OCI-LY1 (cell line): ENCODE results near the gene CFAP97D1.

Experiments
- H2AFZ ChIP-seq: fragments of 200-600 bp; sonication (generic), shearing (Covaris generic); 2 replicates; pipeline ENCODE4 v1.6.0; 2014; ENCODE audit warnings: antibody characterized with exemption, mild to moderate bottlenecking, low read length
- H3F3A ChIP-seq: fragments of 200-600 bp; sonication (generic), shearing (Covaris generic); 2 replicates; pipeline ENCODE4 v1.6.0; 2014; ENCODE audit warnings: mild to moderate bottlenecking, antibody characterized with exemption, low read length, moderate library complexity; ENCODE audit not compliant: insufficient read depth
- H3K27ac ChIP-seq: fragments of 200-600 bp; sonication (generic); 2 replicates; pipeline ENCODE4 v1.5.1; 2014; ENCODE audit warnings: low read length, mixed run types, mild to moderate bottlenecking, low read depth; ENCODE audit not compliant: poor library complexity, severe bottlenecking
- H3K27me3 ChIP-seq: fragments of 200-600 bp; sonication (generic); 2 replicates; pipeline ENCODE4 v1.6.0; 2014; ENCODE audit warnings: antibody characterized with exemption, mild to moderate bottlenecking, low read length, moderate library complexity; ENCODE audit not compliant: insufficient read depth
- H3K36me3 ChIP-seq: fragments of 200-600 bp; sonication (generic); 2 replicates; pipeline ENCODE4 v1.6.1; 2014; ENCODE audit warnings: mild to moderate bottlenecking, antibody characterized with exemption, low read length, moderate library complexity, mixed read lengths; ENCODE audit not compliant: insufficient read depth
- H3K4me1 ChIP-seq: fragments of 200-600 bp; sonication (generic); 2 replicates; pipeline ENCODE4 v1.5.1; 2014; ENCODE audit warnings: mild to moderate bottlenecking, low read length, moderate library complexity; ENCODE audit not compliant: insufficient read depth, severe bottlenecking
- H3K4me2 ChIP-seq: fragments of 200-600 bp; sonication (generic), shearing (Covaris generic); 2 replicates; pipeline ENCODE4 v1.6.1; 2014; ENCODE audit warnings: low read length
- H3K4me3 ChIP-seq: fragments of 200-600 bp; sonication (generic); 2 replicates; pipeline ENCODE4 v1.5.1; 2014; ENCODE audit warnings: low read length, low read depth, mild to moderate bottlenecking, mixed read lengths; ENCODE audit not compliant: poor library complexity, severe bottlenecking
- H3K79me2 ChIP-seq: fragments of 200-600 bp; shearing (Covaris generic); 2 replicates; pipeline ENCODE4 v1.6.1; 2016; ENCODE audit warnings: mixed run types, low read length, mixed read lengths; ENCODE audit not compliant: insufficient read depth
- H3K9ac ChIP-seq: fragments of 200-600 bp; sonication (generic), shearing (Covaris generic); 2 replicates; pipeline ENCODE4 v1.6.1; 2014; ENCODE audit warnings: mild to moderate bottlenecking, low read length, mixed read lengths
- H3K9me2 ChIP-seq: fragments of 200-600 bp; sonication (generic), shearing (Covaris generic); 2 replicates; pipeline ENCODE4 v1.6.1; 2014; ENCODE audit warnings: low read depth, mild to moderate bottlenecking, low read length, mixed read lengths
- H3K9me3 ChIP-seq: fragments of 200-600 bp; shearing (Covaris generic); 2 replicates; pipeline ENCODE4 v1.6.1; 2014; ENCODE audit warnings: low read length, mixed read lengths
- H4K20me1 ChIP-seq: fragments of 200-600 bp; sonication (generic), shearing (Covaris generic); 2 replicates; pipeline ENCODE4 v1.6.0; 2016; ENCODE audit warnings: mild to moderate bottlenecking, low read length; ENCODE audit not compliant: insufficient read depth
- EZH2 ChIP-seq: fragments of 200-600 bp; sonication (generic), shearing (Covaris generic); IDR thresholded peaks from 2 replicates; pipeline ENCODE4 v1.8.0; 2017; ENCODE audit warnings: borderline replicate concordance, mixed run types, mild to moderate bottlenecking, antibody characterized with exemption, low read length, moderate library complexity, mixed read lengths
- TF ChIP-seq, protein P1 (sequence below): fragments of 200-600 bp; sonication (generic), shearing (Covaris generic); IDR thresholded peaks from 2 replicates; pipeline ENCODE4 v1.5.1; 2017; ENCODE audit warnings: mild to moderate bottlenecking, antibody characterized with exemption, low read length, moderate library complexity, mixed read lengths

The CFAP97D1 gene

GRCh38 chr17:43834106-43834505 lies 53.9 kb downstream of the CFAP97D1 start:
- Histone ChIP-seq H4K20me1 (no peaks in the 10 kb centered on the region), H3K4me1 (no peaks in the 10 kb centered on the region), H3K9ac (no peak overlapping the region), H3K9me2 (no peaks in the 10 kb centered on the region), H3K36me3 (no peaks in the 10 kb centered on the region), H3K79me2 (no peaks in the 10 kb centered on the region), H2AFZ (no peak overlapping the region), H3K4me3 (no peak overlapping the region), H3K9me3 (no peaks in the 10 kb centered on the region), H3F3A (no peaks in the 10 kb centered on the region), H3K27ac (no peak overlapping the region), H3K4me2 (no peak overlapping the region), H3K27me3 (0 out of 2 replicates have a peak, but pooled peaks cover 7% of the 10 kb centered on the region)
- TF ChIP-seq, protein P1, sequence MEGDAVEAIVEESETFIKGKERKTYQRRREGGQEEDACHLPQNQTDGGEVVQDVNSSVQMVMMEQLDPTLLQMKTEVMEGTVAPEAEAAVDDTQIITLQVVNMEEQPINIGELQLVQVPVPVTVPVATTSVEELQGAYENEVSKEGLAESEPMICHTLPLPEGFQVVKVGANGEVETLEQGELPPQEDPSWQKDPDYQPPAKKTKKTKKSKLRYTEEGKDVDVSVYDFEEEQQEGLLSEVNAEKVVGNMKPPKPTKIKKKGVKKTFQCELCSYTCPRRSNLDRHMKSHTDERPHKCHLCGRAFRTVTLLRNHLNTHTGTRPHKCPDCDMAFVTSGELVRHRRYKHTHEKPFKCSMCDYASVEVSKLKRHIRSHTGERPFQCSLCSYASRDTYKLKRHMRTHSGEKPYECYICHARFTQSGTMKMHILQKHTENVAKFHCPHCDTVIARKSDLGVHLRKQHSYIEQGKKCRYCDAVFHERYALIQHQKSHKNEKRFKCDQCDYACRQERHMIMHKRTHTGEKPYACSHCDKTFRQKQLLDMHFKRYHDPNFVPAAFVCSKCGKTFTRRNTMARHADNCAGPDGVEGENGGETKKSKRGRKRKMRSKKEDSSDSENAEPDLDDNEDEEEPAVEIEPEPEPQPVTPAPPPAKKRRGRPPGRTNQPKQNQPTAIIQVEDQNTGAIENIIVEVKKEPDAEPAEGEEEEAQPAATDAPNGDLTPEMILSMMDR: no peak
- no peak for TF ChIP-seq EZH2
